PC-9 (cell line): Measurements from ENCODE around the gene EAF1.
"Not testable (repeated sequence)": the region's sequence is repeated elsewhere in the genome, so short reads cannot be mapped to it uniquely, and the experiment has no call there.

Experiments
- CTCF ChIP-seq: fragments of 200-600 bp; sonication (generic); conservative IDR thresholded peaks from 2 replicates; pipeline ENCODE4 v1.6.1; 2017; ENCODE audit warnings: mixed run types, antibody characterized with exemption, mild to moderate bottlenecking, moderate library complexity
- EZH2 ChIP-seq: fragments of 200-600 bp; sonication (generic); IDR thresholded peaks from 2 replicates; pipeline ENCODE4 v1.8.0; 2017; ENCODE audit warnings: antibody characterized with exemption, low read depth

GRCh38 chr3:15393252-15393651 is 34.1 kb upstream of the EAF1 start:
- not testable (repeated sequence) for TF ChIP-seq CTCF, EZH2
